Activated T-helper 1 cell treated with Interleukin-2 at 50 U/mL for 16 hours (primary cell): ENCODE data around the gene MAPK10.
"Not testable (repeated sequence)": the region's sequence is repeated elsewhere in the genome, so short reads cannot be mapped to it uniquely, and the experiment has no call there.

Source experiments
- DNase-seq: peaks from one replicate; pipeline ENCODE4 v3.0.0-alpha.2; 2020; ENCODE audit warnings: low read depth

The MAPK10 gene

DNA sequence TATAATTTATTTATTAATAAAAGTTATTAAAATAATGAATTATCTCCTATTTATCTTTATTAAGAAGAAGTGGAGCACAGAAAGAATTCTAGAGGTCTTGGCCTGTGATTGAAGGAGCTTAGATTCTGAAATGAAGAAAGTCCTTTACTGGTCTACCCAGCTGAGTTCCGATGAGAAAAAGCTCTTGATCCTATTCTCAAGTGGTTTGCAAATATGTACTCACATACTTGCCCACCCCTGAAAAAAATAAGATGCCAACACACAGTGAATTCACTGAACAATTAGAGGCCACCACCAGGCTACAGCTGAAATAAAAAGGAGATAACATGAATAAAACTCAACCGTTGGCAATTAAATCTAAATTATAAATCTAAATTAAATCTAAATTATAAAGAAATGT is 253.4 kb downstream of the MAPK10 start:
- DNase-seq = no peak

DNA sequence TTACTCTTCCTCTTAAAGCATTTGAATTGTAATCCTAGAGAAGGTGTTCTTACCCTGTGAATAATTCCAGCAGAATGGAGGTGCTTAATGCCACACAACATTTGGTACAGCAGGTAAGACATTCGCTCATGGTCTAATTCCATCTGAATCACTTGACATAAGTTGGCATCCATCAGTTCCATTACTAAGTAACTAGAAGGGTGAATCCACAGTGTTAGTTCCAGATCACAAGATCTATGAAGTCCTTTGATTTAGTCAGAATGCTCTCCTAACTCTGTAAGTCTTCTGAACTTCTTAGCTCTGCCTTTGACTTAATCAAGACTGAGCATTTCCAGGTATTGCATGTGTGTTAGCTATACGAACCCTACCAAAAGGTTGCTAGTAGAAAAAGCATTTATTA is 258.0 kb downstream of the MAPK10 start:
- DNase-seq = no peak

DNA sequence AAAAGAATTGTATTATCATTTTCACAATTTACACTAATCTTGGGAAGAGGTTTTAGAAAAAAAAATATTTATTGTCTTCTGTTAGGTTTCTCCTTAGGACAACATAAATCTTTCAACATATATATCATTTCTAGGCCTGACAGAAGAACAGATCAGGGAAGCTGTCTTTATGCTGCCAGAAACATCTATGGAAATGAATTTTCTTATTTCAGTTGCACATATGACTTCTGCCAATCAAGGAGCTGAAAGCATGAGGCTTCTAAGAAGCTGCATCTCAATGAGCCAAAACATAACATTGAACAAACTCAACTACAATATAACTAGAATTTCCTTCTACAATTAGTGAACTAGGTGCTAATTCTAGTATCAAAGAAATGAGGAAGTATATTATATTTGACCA is 258.4 kb downstream of the MAPK10 start:
- DNase-seq = no peak

DNA sequence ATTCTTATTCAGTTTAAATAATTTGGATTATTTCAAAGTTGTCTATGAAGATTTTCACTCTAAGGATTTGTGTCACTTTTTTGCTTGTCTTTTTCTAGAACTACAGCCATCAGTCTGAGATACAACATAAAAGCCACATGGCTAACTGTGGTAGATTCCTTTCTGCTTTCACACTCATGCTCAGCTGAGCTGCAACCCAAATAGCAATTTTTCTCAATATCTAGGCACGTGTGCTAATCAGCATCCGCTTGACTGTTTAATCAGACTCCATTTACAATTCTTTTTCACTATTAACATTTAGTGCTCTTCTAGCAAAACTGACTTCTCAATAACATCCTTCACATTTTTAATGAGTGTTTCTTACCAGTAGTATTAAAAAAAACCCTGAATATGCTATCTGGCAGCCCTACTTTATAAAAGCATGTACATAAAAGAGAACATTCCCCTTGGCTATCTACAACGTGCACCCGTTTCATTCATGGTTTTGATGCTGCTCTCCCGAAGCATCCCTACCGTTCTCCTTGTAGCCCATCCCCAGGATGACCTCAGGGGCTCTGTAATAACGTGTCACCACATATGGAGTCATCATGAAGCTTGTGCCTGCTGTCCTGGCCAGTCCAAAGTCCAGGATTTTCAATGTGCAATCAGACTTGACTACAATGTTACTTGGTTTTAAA is 259.2 kb downstream of the MAPK10 start:
- DNase-seq = no peak

DNA sequence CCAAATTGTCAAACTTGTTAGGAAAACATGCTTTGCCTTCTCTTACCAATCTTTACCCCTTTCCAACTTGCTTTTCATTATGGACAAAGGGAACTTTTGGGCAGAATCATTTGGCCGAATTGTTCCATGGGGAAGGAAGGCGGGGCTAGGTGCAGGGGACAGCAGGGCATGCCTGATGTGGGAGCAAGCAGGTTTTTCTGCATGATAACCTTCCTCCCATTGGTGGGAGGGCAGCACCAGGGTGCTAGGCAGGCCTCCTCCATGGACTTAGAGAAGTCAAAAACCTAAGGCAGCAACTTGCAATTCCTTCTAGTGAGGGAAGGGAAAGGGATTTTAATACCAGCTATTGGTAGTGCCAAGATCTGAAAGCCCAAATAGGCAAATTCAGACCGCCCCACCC is 260.5 kb downstream of the MAPK10 start:
- DNase-seq = no peak

DNA sequence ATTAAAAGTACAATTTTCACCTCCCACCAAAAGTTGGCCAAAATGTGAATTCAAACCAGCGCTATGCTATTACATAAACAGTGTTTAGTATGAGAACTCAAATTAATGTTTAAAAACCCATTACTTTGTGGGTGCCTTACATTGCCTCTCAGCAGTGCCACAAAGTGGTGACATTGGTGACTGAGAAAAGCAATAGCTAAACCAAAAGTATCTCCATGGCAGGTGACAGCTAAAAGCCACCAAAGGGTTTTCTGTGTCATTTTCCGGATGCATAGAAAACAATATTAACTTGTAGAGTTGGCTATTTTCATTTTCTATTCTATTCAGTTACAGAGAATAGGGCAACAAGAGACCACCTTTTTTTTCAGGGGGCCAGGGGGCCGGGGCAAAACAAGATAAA is 261.2 kb downstream of the MAPK10 start:
- no peak for DNase-seq

DNA sequence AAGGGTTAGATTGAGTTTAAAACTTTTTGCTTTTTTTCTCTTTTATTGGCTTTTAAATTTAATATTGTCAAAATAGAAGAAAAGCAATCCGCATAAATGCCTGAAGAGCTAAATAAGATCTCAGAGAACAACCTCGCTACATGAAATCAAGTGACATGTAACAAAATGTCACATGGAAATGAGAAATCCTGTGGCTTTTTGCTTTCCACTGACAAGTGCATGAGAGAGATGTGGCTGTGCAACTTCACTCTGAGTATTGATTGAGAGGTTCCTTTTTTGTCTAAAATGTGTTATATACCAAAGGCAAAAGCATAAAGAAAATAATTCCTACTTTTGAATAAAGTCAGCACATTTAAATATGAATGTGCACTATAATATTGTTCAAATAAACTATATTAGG is 263.5 kb downstream of the MAPK10 start:
- no peak for DNase-seq

DNA sequence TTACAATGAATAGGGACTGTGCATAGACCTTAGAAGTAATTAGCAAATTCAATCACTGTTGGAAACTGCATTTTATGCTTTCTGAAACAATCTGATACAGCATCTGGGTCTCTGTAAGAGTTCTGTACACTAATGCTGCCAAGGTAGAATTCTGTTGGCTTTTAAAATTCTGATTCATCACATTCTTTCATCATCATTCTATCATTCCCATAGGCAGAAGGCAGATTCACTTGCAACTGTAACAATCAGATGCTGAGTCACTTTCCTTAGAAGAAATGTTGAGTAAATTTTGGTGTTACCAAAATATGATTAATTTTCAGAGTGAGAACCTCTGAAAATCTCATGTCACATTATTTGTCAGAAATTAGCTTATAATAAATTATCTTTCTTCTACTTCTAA is 267.2 kb downstream of the MAPK10 start:
- DNase-seq = no peak

DNA sequence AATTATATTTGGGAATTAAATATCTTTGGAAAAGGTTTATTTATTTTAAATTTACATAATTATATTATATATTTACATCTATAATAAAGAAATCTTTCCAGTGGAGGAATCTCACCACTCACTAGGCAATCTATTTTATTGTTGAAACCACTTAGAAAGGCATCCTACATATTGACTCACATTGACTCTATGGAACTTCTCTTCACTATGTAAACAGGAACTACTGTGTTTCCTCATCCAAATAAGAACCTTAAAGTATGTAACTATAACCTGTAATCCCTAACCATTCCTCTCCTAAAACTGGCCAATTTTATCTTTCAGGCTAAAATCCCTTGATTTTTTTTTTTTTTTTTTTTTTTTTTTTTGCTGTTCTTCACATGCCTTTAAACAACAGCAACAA is 268.7 kb downstream of the MAPK10 start:
- no peak for DNase-seq

DNA sequence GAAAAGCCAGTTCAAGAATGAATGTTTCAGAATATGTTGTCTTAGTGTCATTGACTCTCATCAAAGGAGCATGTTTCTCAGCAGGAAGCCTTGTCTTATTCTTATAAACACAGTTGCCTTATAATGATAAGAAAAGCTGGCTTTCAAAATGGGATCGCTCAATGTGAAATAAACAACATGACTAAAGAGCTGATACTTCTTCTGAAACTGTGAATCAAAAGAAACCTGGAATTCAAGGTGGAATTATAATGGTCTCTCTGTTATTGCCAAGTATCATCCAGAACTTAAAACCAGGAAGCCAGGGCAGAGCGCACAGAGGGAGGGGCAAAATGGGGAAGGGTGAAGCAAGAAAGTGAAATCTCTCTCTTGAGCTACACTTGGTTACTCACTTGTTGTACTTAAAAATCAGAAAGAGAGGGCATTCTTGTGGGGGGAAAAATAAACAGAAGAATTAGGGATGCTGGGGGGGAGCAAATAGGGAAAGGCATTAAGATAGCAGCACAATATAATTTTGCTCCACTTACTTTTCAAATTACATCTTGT is 270.0 kb downstream of the MAPK10 start:
- DNase-seq = no peak

DNA sequence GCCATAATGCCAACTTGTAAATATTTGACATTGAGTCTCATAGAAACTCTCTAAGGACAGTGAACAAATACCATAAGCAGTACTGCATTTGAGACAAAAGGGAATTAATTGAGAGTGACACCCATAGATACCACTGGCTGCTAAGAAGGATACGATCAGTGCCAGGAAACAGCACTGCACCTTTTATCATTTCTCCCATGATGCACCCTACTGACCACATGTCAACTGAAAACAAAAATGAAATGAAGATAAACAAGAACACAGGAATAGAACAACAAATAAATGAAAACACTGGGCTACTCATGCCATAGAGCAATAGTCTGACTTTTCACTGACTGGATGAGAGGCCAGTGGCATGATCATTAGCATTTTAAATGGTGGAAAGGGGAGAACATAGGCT is 270.8 kb downstream of the MAPK10 start:
- DNase-seq = no peak

DNA sequence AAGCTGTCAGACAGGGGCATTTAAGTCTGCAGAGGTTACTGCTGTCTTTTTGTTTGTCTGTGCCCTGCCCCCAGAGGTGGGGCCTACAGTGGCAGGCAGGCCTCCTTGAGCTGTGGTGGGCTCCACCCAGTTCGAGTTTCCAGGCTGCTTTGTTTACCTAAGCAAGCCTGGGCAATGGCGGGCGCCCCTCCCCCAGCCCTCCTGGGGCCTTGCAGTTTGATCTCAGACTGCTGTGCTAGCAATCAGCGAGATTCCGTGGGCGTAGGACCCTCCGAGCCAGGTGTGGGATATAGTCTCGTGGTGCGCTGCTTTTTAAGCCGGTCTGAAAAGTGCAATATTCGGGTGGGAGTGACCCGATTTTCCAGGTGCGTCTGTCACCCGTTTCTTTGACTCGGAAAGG is 284.1 kb downstream of the MAPK10 start:
- not testable (repeated sequence) for DNase-seq

DNA sequence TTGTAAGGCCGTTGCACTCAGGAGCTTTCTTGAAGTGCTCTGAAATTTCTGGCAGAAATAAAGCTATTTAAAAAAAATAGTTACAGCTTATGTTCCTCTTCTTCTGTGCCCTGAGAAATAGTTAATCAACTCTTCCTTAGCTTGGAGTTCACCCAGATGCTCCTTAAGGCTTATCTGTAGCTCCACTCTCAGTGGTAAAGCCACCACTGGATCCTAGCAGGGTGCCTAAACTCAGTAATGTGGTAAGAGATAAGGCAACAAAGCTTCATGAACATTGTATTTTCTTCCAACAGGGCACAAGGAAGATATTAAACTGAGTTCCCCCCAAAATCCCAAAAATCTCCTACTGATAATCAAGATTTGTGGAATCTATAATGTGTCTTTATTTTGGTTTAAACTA is 299.5 kb downstream of the MAPK10 start:
- no peak for DNase-seq

DNA sequence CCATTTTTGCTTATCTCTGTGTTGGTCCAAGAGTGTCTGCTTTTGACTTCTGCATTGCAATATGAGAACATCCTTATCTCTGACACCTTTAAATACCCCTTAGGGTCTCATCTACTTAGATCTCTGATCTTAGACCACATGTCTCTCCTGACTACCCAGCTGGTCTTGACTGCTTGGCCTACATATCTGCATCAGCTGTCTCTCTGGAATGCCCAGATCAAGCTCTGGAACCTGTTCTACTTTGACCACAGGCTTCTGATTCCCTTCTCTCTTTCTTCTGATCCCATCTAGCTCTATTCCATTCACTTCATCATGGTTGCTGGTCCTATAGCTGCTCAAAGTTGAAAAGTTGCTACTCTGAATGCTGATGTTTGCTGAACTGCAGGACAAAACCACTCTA is 301.2 kb downstream of the MAPK10 start:
- no peak for DNase-seq

DNA sequence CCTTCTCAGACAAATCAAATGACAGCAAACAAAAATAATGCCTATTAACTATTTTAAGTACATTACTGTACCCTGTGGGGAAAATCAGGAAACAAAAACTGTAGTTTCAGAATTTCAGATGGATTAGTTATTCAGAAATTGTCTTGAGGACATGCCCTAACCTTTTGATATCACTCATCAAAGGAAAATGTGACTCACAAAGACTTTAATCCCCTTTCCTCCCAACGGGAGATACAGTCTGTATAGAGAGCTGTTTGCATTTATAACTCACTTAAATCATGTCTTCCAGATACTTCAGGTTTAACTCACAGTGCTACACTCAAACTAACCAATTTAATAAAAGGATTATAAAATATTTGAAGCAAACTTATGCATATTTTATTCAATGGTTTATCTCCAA is 304.0 kb downstream of the MAPK10 start:
- DNase-seq = no peak

DNA sequence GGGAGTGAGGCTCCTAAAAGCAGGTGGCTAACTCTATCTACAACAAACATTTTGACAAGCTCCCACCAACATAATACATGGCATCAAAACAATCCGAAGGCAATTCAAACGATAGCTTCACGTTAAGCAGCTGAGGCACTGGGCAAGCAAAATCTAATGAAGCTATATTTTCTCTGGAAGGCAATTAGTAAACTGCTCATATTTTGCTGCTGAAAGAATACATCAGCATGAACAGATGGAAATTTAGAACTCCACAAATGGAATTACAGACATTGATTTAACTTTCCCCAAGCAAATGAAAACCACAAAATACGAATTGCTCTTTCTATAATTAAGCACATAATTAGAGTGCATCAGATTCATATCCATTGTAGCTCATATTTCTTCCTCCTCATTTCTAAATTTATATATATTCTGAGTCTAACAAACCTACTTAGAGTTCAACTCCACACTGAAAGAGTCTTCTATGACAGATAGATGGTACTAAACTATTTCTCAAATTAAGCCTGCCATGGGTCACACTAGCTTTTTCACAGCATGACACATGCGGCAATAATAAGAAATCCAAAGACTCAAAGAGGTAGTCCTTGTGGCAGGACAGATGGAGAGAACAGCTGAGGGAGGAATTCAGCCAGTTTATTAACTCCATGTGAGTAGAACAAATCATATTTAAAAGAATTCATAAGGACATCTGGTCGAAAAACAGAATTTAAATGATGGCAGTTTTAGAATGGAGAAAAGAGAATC is 305.4 kb downstream of the MAPK10 start:
- DNase-seq = no peak

DNA sequence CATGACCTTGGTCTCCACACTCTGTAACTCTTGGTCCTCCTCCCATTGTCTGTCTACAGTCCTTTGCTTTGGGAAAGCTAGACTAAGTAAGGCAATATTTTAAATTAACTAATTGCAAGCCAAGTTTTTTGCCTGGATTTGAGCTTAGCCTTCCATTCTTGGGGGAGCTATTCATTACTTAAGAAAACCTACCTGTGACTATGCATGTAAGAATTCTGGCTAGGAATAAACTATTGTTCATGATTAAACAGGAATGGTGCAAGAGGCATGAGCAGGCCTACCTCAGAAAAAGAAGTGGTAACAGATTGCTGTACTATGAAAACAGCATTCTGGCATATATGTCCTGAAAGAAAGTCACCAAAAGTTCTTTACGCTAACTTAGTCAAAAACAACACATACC is 309.4 kb downstream of the MAPK10 start:
- no peak for DNase-seq

DNA sequence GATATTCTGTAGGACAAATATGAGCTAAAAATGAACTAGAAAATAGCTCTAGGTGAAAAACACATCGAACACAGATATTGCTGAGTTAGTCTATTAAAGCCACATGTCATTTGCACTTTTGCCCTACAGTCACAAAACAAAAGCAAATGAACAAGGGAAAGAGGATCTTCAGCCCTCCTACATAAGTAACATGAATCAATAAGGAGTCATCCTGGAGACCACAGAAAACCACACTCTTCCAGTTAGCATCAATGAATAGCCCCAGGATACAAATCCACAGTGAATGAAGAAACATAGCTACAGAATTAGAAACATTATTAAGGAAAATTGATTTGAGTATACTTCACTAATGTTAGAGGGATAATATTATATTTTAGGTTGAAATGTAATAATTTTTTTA is 311.4 kb downstream of the MAPK10 start:
- no peak for DNase-seq

DNA sequence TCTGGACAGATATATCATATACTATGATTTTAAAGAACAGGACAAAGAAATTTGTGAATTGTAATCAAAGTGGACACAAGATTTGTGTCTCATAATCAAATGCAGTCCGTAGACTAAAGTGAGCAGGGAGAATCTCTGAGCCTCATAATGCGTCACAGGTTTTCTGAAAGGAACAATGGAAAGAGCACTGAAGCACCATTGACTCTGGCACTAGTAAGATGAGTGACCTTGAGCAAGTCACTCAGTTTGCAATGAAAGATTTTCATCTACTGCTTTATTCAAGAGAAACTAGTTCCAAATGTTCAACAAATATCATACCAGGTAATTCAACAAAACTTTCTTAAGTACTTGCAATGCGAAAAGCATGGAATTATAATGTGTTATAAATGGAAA is 315.3 kb downstream of the MAPK10 start:
- no peak for DNase-seq

DNA sequence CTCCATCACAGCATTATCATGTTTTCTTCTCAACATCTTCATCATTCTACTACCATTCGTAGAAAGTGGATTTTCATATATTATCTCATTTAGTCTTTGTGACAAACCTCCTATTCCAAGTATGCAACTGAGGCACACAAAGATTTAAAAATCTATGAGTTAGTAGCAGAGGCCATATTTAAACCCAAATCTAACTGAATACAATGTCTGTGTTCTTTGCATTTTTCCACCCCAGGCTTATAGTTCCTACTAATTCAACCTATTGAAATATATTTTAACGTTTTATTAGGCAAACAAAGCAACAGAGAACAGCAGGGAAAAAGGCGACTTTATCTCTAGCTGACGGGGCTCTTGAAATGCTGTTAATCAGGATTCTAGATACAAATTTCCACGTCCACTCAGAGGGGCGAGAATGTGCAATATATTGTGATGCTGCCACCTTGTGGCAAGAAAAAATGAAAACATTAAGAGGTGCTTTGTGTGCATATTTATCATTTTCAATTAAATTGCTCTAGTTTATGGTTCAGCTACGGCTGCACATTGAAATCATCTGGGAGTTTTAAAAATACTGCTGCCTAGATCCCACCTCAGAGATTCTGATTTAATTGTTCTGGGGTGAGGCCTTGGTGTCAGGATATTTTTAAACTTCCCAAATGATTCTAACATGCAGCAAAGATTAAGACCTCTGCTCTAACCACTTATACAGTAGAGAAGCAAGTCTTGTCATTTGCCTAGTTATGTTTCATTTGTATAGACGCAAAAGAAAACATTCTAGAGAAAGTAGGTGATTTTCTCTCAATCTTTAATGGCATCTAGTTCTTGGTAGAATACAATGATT is 315.9 kb downstream of the MAPK10 start:
- DNase-seq = no peak

DNA sequence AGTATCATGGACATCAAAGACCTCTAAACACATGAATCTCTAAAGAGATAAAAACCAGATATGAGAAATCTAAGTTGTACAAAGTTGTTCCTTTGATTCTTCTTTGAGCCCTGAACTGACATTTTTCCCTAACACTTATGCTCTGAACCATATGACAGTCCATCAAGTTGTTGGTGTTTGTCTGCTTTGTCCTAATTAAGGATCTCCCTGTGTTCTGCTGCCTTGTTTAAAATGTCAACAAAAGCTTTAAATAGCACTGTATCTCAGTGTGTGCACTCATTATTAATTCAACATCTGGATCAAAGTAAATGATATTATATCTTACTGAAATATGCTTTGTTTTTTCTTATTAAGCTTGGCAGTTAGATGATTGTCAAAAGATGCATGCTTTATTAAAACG is 321.8 kb downstream of the MAPK10 start:
- no peak for DNase-seq

DNA sequence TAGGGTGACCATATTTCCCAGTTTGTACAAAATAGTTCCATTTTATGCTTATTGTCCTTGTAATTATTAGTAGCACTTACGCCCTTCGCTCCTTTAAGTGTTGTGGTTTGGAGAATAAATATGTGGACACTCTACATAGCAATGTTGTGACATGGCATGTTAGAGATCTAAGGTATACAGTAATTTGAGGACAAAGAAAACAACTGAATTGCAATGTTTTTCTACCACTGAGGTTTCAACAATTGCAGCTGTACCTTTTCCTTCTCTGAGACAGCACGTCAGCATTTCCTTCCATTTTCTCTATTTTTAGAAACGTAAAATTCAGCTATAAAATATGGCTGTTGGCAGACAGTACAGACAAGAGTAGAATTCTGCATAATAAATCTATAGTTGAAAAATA is 323.1 kb downstream of the MAPK10 start:
- no peak for DNase-seq

DNA sequence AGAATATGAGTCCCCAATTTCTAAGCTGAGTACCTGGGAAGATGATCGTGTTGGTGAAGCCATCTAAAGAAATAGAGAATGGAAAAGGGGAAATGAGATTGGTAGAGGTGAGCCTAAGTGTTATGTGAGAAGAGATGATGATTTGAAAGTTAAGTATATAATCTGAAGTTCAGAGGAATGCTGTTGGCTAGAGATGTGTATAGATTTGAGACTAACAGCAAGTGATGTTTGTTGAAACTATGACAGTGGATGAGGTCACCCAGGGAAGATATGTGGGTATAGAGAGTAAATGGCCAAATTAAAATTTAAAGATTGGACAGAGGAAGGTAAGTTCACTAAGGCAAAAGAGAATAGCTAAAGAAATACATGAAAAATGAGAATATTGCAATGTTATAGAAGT is 324.2 kb downstream of the MAPK10 start:
- no peak for DNase-seq
